ENCODE data around the gene LMAN2. TPM values are rescaled to one million over a fixed set of nuclear protein-coding genes. Genes with fewer than 3 reads are reported as not detected.
"Not testable (repeated sequence)": the region's sequence is repeated elsewhere in the genome, so short reads cannot be mapped to it uniquely, and the experiment has no call there.

LMAN2 gene
- total RNA-seq, 4 donors from 2014 or later = 144 to 179 (median 154) TPM

DNA sequence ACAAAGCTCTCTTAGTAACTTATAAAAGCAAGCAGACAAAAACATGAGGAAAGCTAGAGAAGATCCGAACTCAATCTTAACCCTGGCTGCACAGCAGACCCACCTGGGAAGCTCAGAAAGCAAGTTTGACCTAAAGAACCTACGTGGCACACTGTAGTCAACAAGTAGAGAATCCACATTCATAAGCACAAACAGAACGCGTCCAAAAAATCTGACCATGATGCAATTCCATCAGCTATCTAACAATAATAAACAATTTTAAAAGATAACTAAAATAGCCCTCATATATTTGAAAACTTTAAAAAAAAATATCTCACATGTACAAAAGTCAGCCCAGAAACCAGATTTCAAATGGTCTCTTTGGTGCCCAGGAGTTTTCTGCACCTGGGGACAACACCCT, 4.6 kb downstream of the LMAN2 start:
- DNase-seq (ENCODE audit: low spot score in 2 of 2) = no peak
- TF ChIP-seq, protein P1, sequence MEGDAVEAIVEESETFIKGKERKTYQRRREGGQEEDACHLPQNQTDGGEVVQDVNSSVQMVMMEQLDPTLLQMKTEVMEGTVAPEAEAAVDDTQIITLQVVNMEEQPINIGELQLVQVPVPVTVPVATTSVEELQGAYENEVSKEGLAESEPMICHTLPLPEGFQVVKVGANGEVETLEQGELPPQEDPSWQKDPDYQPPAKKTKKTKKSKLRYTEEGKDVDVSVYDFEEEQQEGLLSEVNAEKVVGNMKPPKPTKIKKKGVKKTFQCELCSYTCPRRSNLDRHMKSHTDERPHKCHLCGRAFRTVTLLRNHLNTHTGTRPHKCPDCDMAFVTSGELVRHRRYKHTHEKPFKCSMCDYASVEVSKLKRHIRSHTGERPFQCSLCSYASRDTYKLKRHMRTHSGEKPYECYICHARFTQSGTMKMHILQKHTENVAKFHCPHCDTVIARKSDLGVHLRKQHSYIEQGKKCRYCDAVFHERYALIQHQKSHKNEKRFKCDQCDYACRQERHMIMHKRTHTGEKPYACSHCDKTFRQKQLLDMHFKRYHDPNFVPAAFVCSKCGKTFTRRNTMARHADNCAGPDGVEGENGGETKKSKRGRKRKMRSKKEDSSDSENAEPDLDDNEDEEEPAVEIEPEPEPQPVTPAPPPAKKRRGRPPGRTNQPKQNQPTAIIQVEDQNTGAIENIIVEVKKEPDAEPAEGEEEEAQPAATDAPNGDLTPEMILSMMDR (IDR thresholded peaks at IDR 0.05) = no peak
- TF ChIP-seq POLR2A (IDR thresholded peaks at IDR 0.05) = no peak
- no peak for TF ChIP-seq EP300 (IDR thresholded peaks at IDR 0.05)
- H3K27ac ChIP-seq = no peak overlapping the region
- peaks cover 0 to 54% (median 0%) of the 10 kb centered on the region in 3 donors for H3K36me3 ChIP-seq
- H3K4me1 ChIP-seq = peaks cover 0 to 53% (median 16%) of the 10 kb centered on the region in 4 donors
- H3K4me3 ChIP-seq = no peak overlapping the region
- WGBS, 2 donors = 82 to 88% methylated on average over 4 of the region's 4 CpGs
- no peaks in the 10 kb centered on the region for H3K27me3 ChIP-seq
- H3K9me3 ChIP-seq = no peaks in the 10 kb centered on the region

DNA sequence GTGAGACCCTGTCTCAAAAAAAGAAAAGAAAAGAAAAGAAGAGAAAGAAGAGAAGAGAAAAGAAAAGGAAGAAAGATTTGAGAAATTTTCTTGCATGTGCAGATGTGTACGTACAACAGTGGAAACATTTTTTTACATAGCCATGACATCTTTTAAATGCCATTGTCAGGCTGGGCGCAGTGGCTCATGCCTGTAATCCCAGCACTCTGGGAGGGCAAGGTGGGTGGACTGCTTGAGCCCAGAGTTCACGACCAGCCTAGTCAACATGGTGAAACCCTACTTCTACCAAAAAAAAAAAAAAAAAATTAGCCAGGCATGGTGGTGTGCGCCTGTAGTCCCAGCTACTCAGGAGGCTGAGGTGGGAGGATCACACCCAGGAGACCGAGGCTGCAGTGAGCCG, 6.6 kb downstream of the LMAN2 start:
- Histone ChIP-seq H3K36me3 (peaks cover 0 to 64% (median 0%) of the 10 kb centered on the region in 3 donors), H3K4me3 (no peak overlapping the region), H3K4me1 (peaks cover 0 to 40% (median 6%) of the 10 kb centered on the region in 4 donors), H3K27me3 (no peaks in the 10 kb centered on the region), H3K9me3 (no peaks in the 10 kb centered on the region), H3K27ac (no peak overlapping the region)
- WGBS, 2 donors = 95 to 97% methylated on average over 6 of the region's 6 CpGs
- TF ChIP-seq POLR2A (IDR thresholded peaks at IDR 0.05) = no peak
- TF ChIP-seq EP300 (IDR thresholded peaks at IDR 0.05) = no peak
- TF ChIP-seq, protein P1 (IDR thresholded peaks at IDR 0.05) = no peak
- no peak for DNase-seq (ENCODE audit: low spot score in 2 of 2)

DNA sequence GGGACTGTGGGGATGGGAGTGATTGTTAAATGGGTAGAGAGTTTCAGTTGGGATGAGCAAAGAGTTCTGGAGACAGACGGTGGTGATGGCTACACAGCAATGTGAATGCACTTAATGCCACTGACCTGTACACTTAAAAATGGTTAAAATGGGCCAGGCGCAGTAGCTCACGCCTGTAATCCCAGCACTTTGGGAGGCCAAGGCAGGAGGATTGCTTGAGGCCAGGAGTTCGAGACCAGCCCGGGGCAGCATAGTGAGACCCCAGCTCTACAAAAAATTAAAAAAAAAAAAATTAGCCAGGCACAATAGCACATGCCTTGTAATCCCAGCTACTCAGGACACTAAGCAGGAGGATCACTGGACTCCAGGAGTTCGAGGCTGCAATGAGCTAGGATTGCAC, 7.7 kb downstream of the LMAN2 start:
- no peak overlapping the region for H3K27ac ChIP-seq
- no peaks in the 10 kb centered on the region for H3K9me3 ChIP-seq
- TF ChIP-seq POLR2A (IDR thresholded peaks at IDR 0.05) = no peak
- TF ChIP-seq, protein P1 (IDR thresholded peaks at IDR 0.05) = no peak
- TF ChIP-seq EP300 (IDR thresholded peaks at IDR 0.05) = no peak
- H3K4me1 ChIP-seq = peaks cover 0 to 29% (median 0%) of the 10 kb centered on the region in 4 donors
- no peaks in the 10 kb centered on the region for H3K27me3 ChIP-seq
- no peak overlapping the region for H3K4me3 ChIP-seq
- 97 to 98% methylated on average over 6 of the region's 6 CpGs for WGBS, 2 donors
- H3K36me3 ChIP-seq = peaks cover 0 to 64% (median 0%) of the 10 kb centered on the region in 3 donors
- DNase-seq (ENCODE audit: low spot score in 2 of 2) = no peak

DNA sequence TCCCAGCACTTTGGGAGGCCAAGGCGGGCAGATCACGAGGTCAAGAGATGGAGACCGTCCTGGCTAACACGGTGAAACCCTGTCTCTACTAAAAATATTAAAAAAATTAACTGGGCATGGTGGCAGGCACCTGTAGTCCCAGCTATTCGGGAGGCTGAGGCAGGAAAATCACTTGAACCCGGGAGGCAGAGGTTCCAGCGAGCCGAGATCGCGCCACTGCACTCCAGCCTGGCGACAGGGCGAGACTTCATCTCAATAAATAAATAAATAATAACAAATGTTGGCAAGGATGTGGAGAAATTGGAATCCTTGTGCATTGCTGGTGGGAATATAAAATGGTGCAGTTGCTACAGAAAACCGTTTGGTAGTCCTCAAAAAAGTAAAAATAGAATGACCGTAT, 8.5 kb downstream of the LMAN2 start:
- DNase-seq (ENCODE audit: low spot score in 2 of 2) = not testable (repeated sequence)

DNA sequence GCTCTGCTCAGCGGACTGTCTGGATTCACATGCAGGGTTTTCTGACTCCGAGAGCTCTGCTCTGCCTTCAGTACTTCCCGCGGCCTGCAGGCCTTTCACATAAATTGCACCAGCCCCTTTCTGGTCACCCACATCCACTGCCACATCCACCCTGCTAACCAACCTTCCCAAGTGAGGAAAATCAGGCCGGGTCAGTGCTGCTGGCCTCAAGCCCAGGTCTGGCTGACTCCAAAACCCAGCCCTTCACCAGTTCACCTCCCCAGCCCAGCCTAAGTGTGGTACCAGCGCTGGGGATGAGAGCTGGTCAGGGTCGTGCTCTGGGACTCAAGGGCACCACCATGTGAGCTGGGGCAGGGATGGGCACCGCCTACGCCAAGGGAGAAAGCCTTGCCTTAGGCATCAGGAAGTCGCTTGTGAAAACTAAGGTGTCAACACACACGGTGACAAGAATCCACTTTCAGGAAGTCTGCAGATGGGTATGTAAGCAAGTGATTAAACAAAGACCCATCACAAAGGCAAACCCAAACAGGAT, 12.3 kb downstream of the LMAN2 start:
- 74 to 79% methylated on average over 11 of the region's 11 CpGs for WGBS, 2 donors
- H3K27me3 ChIP-seq = no peaks in the 10 kb centered on the region
- H3K36me3 ChIP-seq = peaks cover 0 to 85% (median 14%) of the 10 kb centered on the region in 3 donors
- no peaks in the 10 kb centered on the region for H3K4me1 ChIP-seq
- H3K27ac ChIP-seq = no peak overlapping the region
- no peak for DNase-seq (ENCODE audit: low spot score in 2 of 2)
- TF ChIP-seq, protein P1 (IDR thresholded peaks at IDR 0.05) = no peak
- H3K9me3 ChIP-seq = no peaks in the 10 kb centered on the region
- H3K4me3 ChIP-seq = no peak overlapping the region

More for the DNA sequence above, 8.5 kb downstream of the LMAN2 start:
- not testable (repeated sequence) for H3K4me3 ChIP-seq, H3K27me3 ChIP-seq, H3K9me3 ChIP-seq, H3K27ac ChIP-seq
- 92 to 94% methylated on average over 14 of the region's 14 CpGs for WGBS, 2 donors
- Histone ChIP-seq H3K4me1 (peaks cover 0 to 25% (median 0%) of the 10 kb centered on the region in 4 donors), H3K36me3 (peaks cover 0 to 72% (median 0%) of the 10 kb centered on the region in 3 donors)

All from tibial nerve (tissue), 4 donors.